NCI-H1436 (cell line): ENCODE data around the gene PRR30.

Experiments
- DNase-seq: peaks from one replicate; lab custom pipeline; 2025; lab: John Stamatoyannopoulos, UW

PRR30 gene

GRCh38 chr2:27154488-27154887, 15.3 kb upstream of the PRR30 start:
- DNase-seq, result no peak

GRCh38 chr2:27152796-27153464, 13.7 kb upstream of the PRR30 start:
- DNase-seq, result peak; percentile 12

GRCh38 chr2:27152102-27152795, 13.0 kb upstream of the PRR30 start:
- DNase-seq, result no peak

GRCh38 chr2:27150639-27151230, 11.5 kb upstream of the PRR30 start:
- no peak for DNase-seq

- no peak for DNase-seq
Measured at GRCh38 chr2:27149570-27150405, 10.6 kb upstream of the PRR30 start.

- DNase-seq, result no peak
Measured at GRCh38 chr2:27148801-27149439, 9.7 kb upstream of the PRR30 start, which contains the start of gene TCF23. TCF23 (plus strand) TSS chr2:27149004; CDS start chr2:27149134, 130 bp downstream.

GRCh38 chr2:27147935-27148334, 8.7 kb upstream of the PRR30 start:
- DNase-seq, result no peak

- no peak for DNase-seq
Measured at GRCh38 chr2:27145682-27146081, 6.5 kb upstream of the PRR30 start.

GRCh38 chr2:27143285-27143684, 4.1 kb upstream of the PRR30 start:
- DNase-seq, result no peak

- no peak for DNase-seq
Measured at GRCh38 chr2:27138111-27138510, 1.1 kb downstream of the PRR30 start.

GRCh38 chr2:27137322-27137935, 1.8 kb downstream of the PRR30 start:
- DNase-seq, result no peak

- DNase-seq, result no peak
Measured at GRCh38 chr2:27136751-27137150, 2.5 kb downstream of the PRR30 start.

GRCh38 chr2:27135478-27135955, 3.7 kb downstream of the PRR30 start:
- DNase-seq, result no peak

- no peak for DNase-seq
Measured at GRCh38 chr2:27134781-27135477, 4.3 kb downstream of the PRR30 start.

- peak; percentile 95 for DNase-seq
Measured at GRCh38 chr2:27133905-27134780, 5.1 kb downstream of the PRR30 start, which contains the start of gene PREB. PREB (minus strand) TSS chr2:27134636; CDS start chr2:27134421, 215 bp downstream.

GRCh38 chr2:27133195-27133875, 5.9 kb downstream of the PRR30 start:
- DNase-seq, result no peak

- no peak for DNase-seq
Measured at GRCh38 chr2:27131429-27131828, 7.8 kb downstream of the PRR30 start.

GRCh38 chr2:27130396-27130795, 8.8 kb downstream of the PRR30 start:
- no peak for DNase-seq
